SU-DHL-6 (cell line): ENCODE measurements around the gene TMEM131L.

Experiments used
- EZH2phosphoT487 ChIP-seq: fragments of 200-600 bp; sonication (generic), shearing (Covaris generic); conservative IDR thresholded peaks from 2 replicates; pipeline ENCODE4 v1.6.1; 2018; ENCODE audit warnings: mild to moderate bottlenecking, antibody characterized with exemption, low read length, moderate library complexity, mixed read lengths
- TF ChIP-seq, protein P1 (sequence below): fragments of 200-600 bp; sonication (generic); IDR thresholded peaks from one replicate; pipeline ENCODE4 v1.5.1; 2017; ENCODE audit warnings: antibody characterized with exemption, mild to moderate bottlenecking, low read length, moderate library complexity; ENCODE audit not compliant: insufficient read depth, poor library complexity, severe bottlenecking

DNA sequence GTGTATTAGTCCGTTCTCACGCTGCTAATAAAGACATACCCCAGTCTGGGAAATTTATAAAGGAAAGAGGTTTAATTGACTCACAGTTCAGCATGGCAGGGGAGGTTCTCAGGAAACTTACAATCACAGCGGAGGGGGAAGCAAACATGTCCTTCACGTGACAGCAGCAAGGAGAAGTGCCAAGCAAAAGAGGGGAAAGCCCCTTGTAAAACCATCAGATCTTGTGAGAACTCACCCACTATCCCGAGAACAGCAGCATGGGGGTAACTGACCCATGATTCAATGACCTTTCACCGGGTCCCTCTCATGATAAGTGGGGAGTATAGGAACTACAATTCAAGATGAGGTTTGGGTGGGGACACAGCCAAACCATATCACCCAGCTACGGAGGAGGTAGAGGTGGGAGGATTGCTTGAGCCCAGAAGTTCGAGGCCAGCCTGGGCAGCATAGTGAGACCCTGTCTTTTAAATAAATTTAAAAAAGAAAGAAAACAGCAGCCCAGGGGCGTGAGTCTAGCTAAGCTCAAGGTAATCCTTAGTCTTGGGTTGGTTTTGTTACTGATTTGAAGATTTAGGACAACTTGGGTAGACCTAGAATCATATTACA, 46.4 kb upstream of the TMEM131L start:
- TF ChIP-seq, protein P1, sequence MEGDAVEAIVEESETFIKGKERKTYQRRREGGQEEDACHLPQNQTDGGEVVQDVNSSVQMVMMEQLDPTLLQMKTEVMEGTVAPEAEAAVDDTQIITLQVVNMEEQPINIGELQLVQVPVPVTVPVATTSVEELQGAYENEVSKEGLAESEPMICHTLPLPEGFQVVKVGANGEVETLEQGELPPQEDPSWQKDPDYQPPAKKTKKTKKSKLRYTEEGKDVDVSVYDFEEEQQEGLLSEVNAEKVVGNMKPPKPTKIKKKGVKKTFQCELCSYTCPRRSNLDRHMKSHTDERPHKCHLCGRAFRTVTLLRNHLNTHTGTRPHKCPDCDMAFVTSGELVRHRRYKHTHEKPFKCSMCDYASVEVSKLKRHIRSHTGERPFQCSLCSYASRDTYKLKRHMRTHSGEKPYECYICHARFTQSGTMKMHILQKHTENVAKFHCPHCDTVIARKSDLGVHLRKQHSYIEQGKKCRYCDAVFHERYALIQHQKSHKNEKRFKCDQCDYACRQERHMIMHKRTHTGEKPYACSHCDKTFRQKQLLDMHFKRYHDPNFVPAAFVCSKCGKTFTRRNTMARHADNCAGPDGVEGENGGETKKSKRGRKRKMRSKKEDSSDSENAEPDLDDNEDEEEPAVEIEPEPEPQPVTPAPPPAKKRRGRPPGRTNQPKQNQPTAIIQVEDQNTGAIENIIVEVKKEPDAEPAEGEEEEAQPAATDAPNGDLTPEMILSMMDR: no peak
- no peak for TF ChIP-seq EZH2phosphoT487
